MCF 10A (cell line): ENCODE measurements around the gene EMC1. TPM values are rescaled to one million over a fixed set of nuclear protein-coding genes. Genes with fewer than 3 reads are reported as not detected.
A peak's percentile ranks its signal among the peaks of the same experiment; 100 is the strongest.
"Not testable (repeated sequence)": the region's sequence is repeated elsewhere in the genome, so short reads cannot be mapped to it uniquely, and the experiment has no call there.

Experiments
- BruUV-seq: library from RNA; stranded (reverse); fragments of 400-500 nt; replicated peaks from 2 replicates; lab custom pipeline; 2021; lab: Mats Ljungman, UMichigan
- CTCF ChIA-PET: fragments of 300-600 bp; sonication (Branson Sonifier 250); formaldehyde crosslinking; extraction: SDS; loops from one replicate; lab custom pipeline; 2021; ENCODE audit warnings: antibody characterized with exemption, inconsistent platforms; lab: Yijun Ruan, JAX
- POLR2A ChIA-PET: fragments of 300-600, 350-650 bp; sonication (Branson Sonifier 250); formaldehyde crosslinking; extraction: SDS; loops from one replicate; lab custom pipeline; 2020; ENCODE audit warnings: antibody characterized with exemption, inconsistent platforms; lab: Yijun Ruan, JAX
- DNase-seq: peaks from one replicate; pipeline ENCODE4 v3.0.0-alpha.2; 2018; ENCODE audit not compliant: unreplicated experiment
- H3K27ac Mint-ChIP-seq: one replicate; pipeline ENCODE4 v1.8.0; 2022; ENCODE audit warnings: mild to moderate bottlenecking, low read depth, mixed read lengths; ENCODE audit not compliant: unreplicated experiment
- H3K27me3 Mint-ChIP-seq: one replicate; pipeline ENCODE4 v1.8.0; 2022; ENCODE audit warnings: mixed read lengths; ENCODE audit not compliant: insufficient read depth, unreplicated experiment
- H3K36me3 Mint-ChIP-seq: one replicate; pipeline ENCODE4 v1.8.0; 2022; ENCODE audit warnings: mild to moderate bottlenecking, moderate library complexity, mixed read lengths; ENCODE audit not compliant: insufficient read depth, unreplicated experiment
- H3K4me1 Mint-ChIP-seq: one replicate; pipeline ENCODE4 v1.8.0; 2022; ENCODE audit warnings: mixed read lengths; ENCODE audit not compliant: insufficient read depth, unreplicated experiment
- H3K4me3 Mint-ChIP-seq: one replicate; pipeline ENCODE4 v1.8.0; 2022; ENCODE audit warnings: mild to moderate bottlenecking, moderate library complexity, mixed read lengths; ENCODE audit not compliant: unreplicated experiment
- H3K9me3 Mint-ChIP-seq: one replicate; pipeline ENCODE4 v1.8.0; 2022; ENCODE audit warnings: mixed read lengths; ENCODE audit not compliant: unreplicated experiment
- intact Hi-C: fragments of 100-400 bp; cut with micrococcal nuclease; formaldehyde crosslinking; loops from 2 replicates; pipeline ENCODE4 v1.14.1; 2022
- total RNA-seq: library from RNA; stranded (reverse); gene quantifications from 2 replicates; pipeline ENCODE4 v1.2.3, GENCODE V29; 2022
- TF ChIP-seq, protein P1 (sequence below): fragments of 200-600 bp; IDR thresholded peaks from one replicate; pipeline ENCODE4 v1.8.0; 2022; ENCODE audit warnings: antibody characterized with exemption, mild to moderate bottlenecking; ENCODE audit not compliant: unreplicated experiment

The EMC1 gene
- total RNA-seq, 1 experiment from 2014 or later, result 75.9 TPM

DNA sequence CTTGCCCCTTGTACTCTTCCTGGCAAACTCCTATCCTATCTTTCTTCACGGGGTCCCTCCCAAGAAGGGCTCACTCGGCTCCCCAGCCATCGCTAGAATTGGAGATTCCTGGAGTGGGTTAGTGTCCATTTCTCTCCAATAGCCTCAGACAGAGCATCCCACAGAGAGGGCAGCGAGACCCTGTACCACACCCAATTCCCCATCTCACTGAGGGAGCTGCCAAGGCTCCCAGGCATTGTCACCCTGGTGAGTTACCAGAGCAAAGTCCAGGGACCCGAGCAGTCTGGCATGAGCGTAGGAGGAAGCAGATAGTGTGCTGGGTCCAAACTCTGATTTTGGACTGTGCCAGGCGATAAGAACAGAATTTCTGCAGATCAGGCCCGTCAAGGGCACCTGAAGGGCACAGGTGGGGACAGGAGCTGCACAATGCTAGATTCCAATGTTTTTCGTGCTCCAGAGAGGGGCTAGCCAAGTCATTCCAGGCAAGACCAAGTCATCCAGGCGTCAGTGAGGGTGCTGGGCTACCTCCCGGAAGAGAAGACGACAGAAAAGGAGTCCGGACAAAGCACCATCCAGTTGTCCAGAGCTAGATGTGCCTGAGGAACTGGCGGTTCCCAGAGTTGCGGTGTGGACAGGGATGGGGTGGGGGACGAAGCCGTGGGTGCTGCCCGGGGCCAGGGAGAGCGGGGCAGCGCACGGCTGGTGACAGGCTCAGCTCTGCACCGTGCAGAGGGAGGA, 22.0 kb upstream of the EMC1 start:
- no peak overlapping the region for H3K27ac Mint-ChIP-seq
- ChIA-PET POLR2A (interaction anchor here (0.5 kb wide), 1 partner anchor 12 kb away, joined by 3 read pairs; no protein-coding TSS in a partner anchor), CTCF (no interaction called here)

DNA sequence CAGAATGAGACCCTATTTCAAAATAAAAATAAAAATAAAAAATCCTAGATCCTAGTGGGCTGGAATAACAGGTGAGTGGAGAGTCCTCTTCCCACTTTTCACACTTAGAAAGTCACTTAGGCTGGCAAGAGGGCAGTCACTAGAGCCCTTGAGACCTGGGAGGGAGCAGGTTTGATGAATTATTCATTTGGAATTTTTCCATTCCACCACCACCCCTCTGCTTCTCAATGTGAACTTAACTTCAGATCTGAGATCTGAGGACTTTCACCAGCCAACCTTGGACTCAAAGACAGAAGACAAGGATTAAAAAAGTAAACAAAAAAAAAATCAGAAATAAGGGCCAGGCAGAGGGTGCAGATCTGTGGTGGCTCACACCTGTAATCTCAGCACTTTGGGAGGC, 20.7 kb upstream of the EMC1 start:
- CTCF ChIA-PET, result interaction anchor here (0.7 kb wide), 1 partner anchor 216 kb away, joined by 3 read pairs; no protein-coding TSS in a partner anchor
- DNase-seq, result no peak
- Mint-ChIP-seq H3K9me3 (peaks cover 7% of the 10 kb centered on the region), H3K27ac (no peak overlapping the region), H3K36me3 (peaks cover 8% of the 10 kb centered on the region), H3K4me1 (no peaks in the 10 kb centered on the region), H3K4me3 (no peak overlapping the region), H3K27me3 (no peaks in the 10 kb centered on the region)
- TF ChIP-seq, protein P1, sequence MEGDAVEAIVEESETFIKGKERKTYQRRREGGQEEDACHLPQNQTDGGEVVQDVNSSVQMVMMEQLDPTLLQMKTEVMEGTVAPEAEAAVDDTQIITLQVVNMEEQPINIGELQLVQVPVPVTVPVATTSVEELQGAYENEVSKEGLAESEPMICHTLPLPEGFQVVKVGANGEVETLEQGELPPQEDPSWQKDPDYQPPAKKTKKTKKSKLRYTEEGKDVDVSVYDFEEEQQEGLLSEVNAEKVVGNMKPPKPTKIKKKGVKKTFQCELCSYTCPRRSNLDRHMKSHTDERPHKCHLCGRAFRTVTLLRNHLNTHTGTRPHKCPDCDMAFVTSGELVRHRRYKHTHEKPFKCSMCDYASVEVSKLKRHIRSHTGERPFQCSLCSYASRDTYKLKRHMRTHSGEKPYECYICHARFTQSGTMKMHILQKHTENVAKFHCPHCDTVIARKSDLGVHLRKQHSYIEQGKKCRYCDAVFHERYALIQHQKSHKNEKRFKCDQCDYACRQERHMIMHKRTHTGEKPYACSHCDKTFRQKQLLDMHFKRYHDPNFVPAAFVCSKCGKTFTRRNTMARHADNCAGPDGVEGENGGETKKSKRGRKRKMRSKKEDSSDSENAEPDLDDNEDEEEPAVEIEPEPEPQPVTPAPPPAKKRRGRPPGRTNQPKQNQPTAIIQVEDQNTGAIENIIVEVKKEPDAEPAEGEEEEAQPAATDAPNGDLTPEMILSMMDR, result no peak
- POLR2A ChIA-PET, result no interaction called here
- BruUV-seq, result no TSS peak
- intact Hi-C loops, result no loop called here

More for the DNA sequence above, 22.0 kb upstream of the EMC1 start:
- no peak for DNase-seq
- TF ChIP-seq, protein P1, result no peak
- no peaks in the 10 kb centered on the region for H3K27me3 Mint-ChIP-seq
- no TSS peak for BruUV-seq
- intact Hi-C loops, result no loop called here
- H3K36me3 Mint-ChIP-seq, result peaks cover 8% of the 10 kb centered on the region
- H3K4me1 Mint-ChIP-seq, result no peaks in the 10 kb centered on the region
- no peak overlapping the region for H3K4me3 Mint-ChIP-seq
- H3K9me3 Mint-ChIP-seq, result peaks cover 7% of the 10 kb centered on the region

DNA sequence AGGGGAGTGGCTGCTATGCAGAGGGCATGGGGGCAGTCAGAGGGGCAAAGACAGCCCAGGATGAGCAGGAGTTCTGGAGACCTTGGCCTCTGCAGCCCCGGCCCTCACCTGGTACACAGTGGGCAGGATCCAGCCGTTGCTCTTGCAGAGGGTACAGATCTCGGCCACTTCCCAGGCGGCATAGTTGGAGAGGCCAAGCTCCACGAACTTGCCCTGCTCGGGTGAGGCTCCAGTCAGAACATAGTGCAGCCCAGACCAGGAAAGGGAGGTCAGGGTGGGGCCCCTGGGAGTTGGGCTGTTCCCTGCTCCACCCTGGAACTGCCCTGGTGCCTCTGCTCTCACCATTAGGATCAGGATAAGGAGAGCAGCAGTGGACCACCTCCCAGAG, 19.0 kb upstream of the EMC1 start:
- H3K27me3 Mint-ChIP-seq, H3K4me1 Mint-ChIP-seq, H3K4me3 Mint-ChIP-seq, CTCF ChIA-PET, H3K27ac Mint-ChIP-seq, DNase-seq, H3K9me3 Mint-ChIP-seq, POLR2A ChIA-PET, H3K36me3 Mint-ChIP-seq, intact Hi-C loops, BruUV-seq: not testable (repeated sequence)

DNA sequence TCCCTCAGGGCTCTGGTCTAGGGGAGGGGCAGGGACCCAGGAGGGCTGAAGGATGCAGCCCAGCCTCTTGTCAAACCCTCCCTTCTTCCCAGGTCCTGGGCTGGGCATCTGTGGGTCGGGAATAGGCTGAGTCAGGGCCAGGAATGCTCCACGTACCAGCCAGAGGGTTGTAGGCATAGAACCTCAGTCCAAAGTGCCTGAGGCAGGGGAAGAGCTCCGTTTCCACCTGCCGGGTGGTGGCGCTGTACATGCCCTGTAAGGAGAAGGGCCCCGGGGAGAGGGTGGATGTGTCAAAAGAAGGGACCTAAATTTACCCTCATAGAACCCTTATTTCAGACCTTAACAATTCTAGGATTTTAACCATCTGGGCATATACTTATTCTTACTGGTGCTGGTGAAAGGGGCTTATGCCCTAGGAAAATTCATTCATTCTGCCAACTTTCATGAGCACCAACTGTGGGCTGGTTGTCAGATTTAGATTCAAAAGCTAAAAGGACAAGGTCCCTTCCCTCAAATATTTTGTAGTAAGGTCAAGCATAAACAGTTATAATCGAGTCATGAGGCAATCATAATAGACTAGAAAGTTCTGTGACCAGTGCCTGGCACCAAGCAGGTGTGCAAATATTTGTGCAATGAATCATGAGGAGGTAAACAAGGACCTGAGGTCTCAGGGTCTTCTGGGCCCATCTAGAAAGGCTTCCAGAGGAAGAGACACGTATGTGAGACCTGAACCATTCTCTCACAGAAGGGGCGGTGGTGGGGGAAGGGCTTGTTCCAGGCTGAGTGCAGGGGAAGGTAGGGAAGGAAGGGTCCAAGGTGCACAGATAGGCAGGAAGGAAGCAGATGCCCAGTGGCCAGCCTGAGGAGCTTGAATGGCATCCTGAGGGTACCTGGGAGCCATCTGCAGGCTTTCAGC, 18.4 kb upstream of the EMC1 start:
- H3K4me1 Mint-ChIP-seq, DNase-seq, BruUV-seq, H3K27me3 Mint-ChIP-seq, H3K36me3 Mint-ChIP-seq, intact Hi-C loops, H3K4me3 Mint-ChIP-seq, H3K9me3 Mint-ChIP-seq, H3K27ac Mint-ChIP-seq: not testable (repeated sequence)
- POLR2A ChIA-PET, result interaction anchor here (0.7 kb wide), 1 partner anchor 873 kb away, joined by 3 read pairs; no protein-coding TSS in a partner anchor
- TF ChIP-seq, protein P1, result peak; percentile 11
- CTCF ChIA-PET, result interaction anchor here (0.6 to 0.7 kb wide), 3 partner anchors 22 to 64 kb away, joined by 3 to 5 read pairs (median 3); no protein-coding TSS in a partner anchor
